K562 (cell line): ENCODE results near the gene SNX9. TPM values are rescaled to one million over a fixed set of nuclear protein-coding genes. Genes with fewer than 3 reads are reported as not detected.
A peak's percentile ranks its signal among the peaks of the same experiment; 100 is the strongest.

Experiments used
- FOXA1 ChIP-seq: fragments of 450-650 bp; IDR thresholded peaks from 2 replicates; pipeline ENCODE4 v1.6.1; 2016; ENCODE audit warnings: mild to moderate bottlenecking, borderline replicate concordance
- HDAC2 ChIP-seq: fragments of 450-650 bp; IDR thresholded peaks from 2 replicates; pipeline ENCODE4 v1.6.1; 2016; ENCODE audit warnings: mild to moderate bottlenecking
- HNRNPK ChIP-seq: fragments of 200-400 bp; formaldehyde crosslinking; IDR thresholded peaks from one replicate; pipeline ENCODE4 v1.6.1; 2018; ENCODE audit warnings: mild to moderate bottlenecking, low read depth, low read length; ENCODE audit not compliant: poor library complexity, severe bottlenecking
- KAT7 ChIP-seq: sonication (generic); formaldehyde crosslinking; IDR thresholded peaks from 2 replicates; pipeline ENCODE4 v1.8.0; 2022; ENCODE audit warnings: missing genetic modification reagents, mild to moderate bottlenecking, borderline replicate concordance
- NFE2L1 ChIP-seq: fragments of 450-650 bp; IDR thresholded peaks from 2 replicates; pipeline ENCODE4 v1.6.1; 2016; ENCODE audit warnings: missing genetic modification characterization, low read depth, mild to moderate bottlenecking, missing compliant biosample characterization, moderate library complexity, borderline replicate concordance
- NR1H2 ChIP-seq: sonication (generic); formaldehyde crosslinking; IDR thresholded peaks from 2 replicates; pipeline ENCODE4 v1.4.0; 2020; ENCODE audit warnings: mild to moderate bottlenecking, missing genetic modification reagents
- PRMT5 ChIP-seq: sonication (generic); formaldehyde crosslinking; IDR thresholded peaks from 2 replicates; pipeline ENCODE4 v1.5.0; 2020; ENCODE audit warnings: missing genetic modification reagents
- PTTG1 ChIP-seq: fragments of 450-650 bp; IDR thresholded peaks from 2 replicates; pipeline ENCODE4 v1.6.1; 2016; ENCODE audit warnings: low read depth, mild to moderate bottlenecking, missing genetic modification characterization, missing compliant biosample characterization
- RBM15 ChIP-seq: fragments of 200-400 bp; formaldehyde crosslinking; IDR thresholded peaks from 2 replicates; pipeline ENCODE4 v1.6.1; 2018; ENCODE audit warnings: mild to moderate bottlenecking, low read length, moderate library complexity; ENCODE audit not compliant: insufficient read depth
- RHOXF2B ChIP-seq: fragments of 250-450 bp; sonication (Bioruptor Pico); conservative IDR thresholded peaks from 2 replicates; pipeline ENCODE4 v1.5.1; 2021
- TGIF2 ChIP-seq: sonication (generic); formaldehyde crosslinking; IDR thresholded peaks from 2 replicates; pipeline ENCODE4 v1.8.1; 2022; ENCODE audit warnings: mild to moderate bottlenecking, missing genetic modification reagents, moderate library complexity
- XRCC4 ChIP-seq: IDR thresholded peaks from one replicate; pipeline ENCODE4 v1.6.1; 2011; ENCODE audit not compliant: insufficient read depth, insufficient read length; ENCODE audit errors: extremely low read depth
- ZNF165 ChIP-seq: fragments of 250-450 bp; sonication (Bioruptor Pico); IDR thresholded peaks from 2 replicates; pipeline ENCODE4 v1.4.0; 2020; ENCODE audit warnings: borderline replicate concordance
- ZNF311 ChIP-seq: fragments of 250-450 bp; sonication (Bioruptor Pico); IDR thresholded peaks from 2 replicates; pipeline ENCODE4 v1.4.0; 2020; ENCODE audit warnings: mild to moderate bottlenecking, moderate library complexity
- ZNF830 ChIP-seq: fragments of 250-450 bp; sonication (Bioruptor Pico); IDR thresholded peaks from 2 replicates; pipeline ENCODE4 v1.5.0; 2021; ENCODE audit warnings: mild to moderate bottlenecking
- polyA plus RNA-seq, 8 experiments: library from polyadenylated mRNA; depleted of rRNA in 4 of 8; stranded (reverse) in 5 of 8; unstranded in 3 of 8; fragments of >200 nt; fragmentation: Nextera tagmentation in 2 of 8; fragmentation: Illumina TruSeq in 1 of 8; extraction: Ambion mirVana in 2 of 8; extraction: Trizol in 1 of 8; gene quantifications; 2 replicates each; pipeline versions ENCODE4 v1.2.1 to v1.2.3, GENCODE V29; 2011 to 2014; ENCODE audit warnings: inconsistent platforms in 1 of 8, missing spikeins in 1 of 8
- total RNA-seq, 7 experiments: library from RNA; depleted of rRNA in 6 of 7; stranded (reverse); fragments of >200 nt in 6 of 7; fragmentation: Illumina TruSeq in 2 of 7; extraction: Trizol in 2 of 7; gene quantifications; 2 replicates each; pipeline versions ENCODE4 v1.2.1 to v1.2.3, GENCODE V29; 2011 to 2021; ENCODE audit warnings: low replicate concordance in 1 of 7
- TF ChIP-seq, protein P1 (sequence below): fragments of 450-650 bp; IDR thresholded peaks from 2 replicates; pipeline ENCODE4 v1.7.0; 2016; ENCODE audit warnings: borderline replicate concordance
- TF ChIP-seq, protein P2 (sequence below): sonication (generic); formaldehyde crosslinking; IDR thresholded peaks from 2 replicates; pipeline ENCODE4 v1.8.1; 2023; ENCODE audit warnings: mild to moderate bottlenecking, missing genetic modification reagents, moderate library complexity
- TF ChIP-seq, protein P3 (sequence below): fragments of 150-350 bp; conservative IDR thresholded peaks from 2 replicates; pipeline ENCODE4 v1.6.1; 2014; ENCODE audit warnings: low read length
- TF ChIP-seq, protein P4 (sequence below), 3 experiments: fragments of 200-800 bp in 1 of 3; sonication (Bioruptor generic) in 1 of 3; sonication (generic) in 1 of 3; formaldehyde crosslinking in 1 of 3; IDR thresholded peaks; 2 replicates each; pipeline versions ENCODE4 v1.6.1 to v1.8.0; 2016 to 2022; ENCODE audit warnings: mild to moderate bottlenecking in 2 of 3, missing compliant biosample characterization in 2 of 3, missing genetic modification characterization in 2 of 3, missing genetic modification reagents in 1 of 3
- TF ChIP-seq, protein P5 (sequence below): IDR thresholded peaks from 3 replicates; pipeline ENCODE4 v1.6.1; 2011; ENCODE audit warnings: borderline replicate concordance, mild to moderate bottlenecking; ENCODE audit not compliant: insufficient read length, insufficient read depth

Gene SNX9
- total and polyA plus RNA-seq, 9 of the 15 experiments (the other 6 are each of a cell fraction or from before 2014, with no cell fraction given), result 6.0 to 81.7 (median 57.1) TPM

DNA sequence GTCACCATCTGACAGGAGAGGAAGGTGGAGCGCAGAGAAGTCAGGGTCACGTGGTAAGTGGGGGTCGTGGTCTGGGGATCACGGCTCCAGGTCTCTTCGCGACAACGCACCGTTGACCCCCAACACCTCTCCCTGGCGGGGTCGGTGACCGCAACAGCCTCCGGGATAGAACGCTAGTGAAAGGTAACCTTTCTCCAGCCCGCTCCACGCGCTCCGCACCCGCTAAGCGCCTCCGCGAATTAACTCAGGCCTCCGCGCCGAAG is 158.0 kb downstream of the SNX9 start (continued):
- TF ChIP-seq, protein P1, sequence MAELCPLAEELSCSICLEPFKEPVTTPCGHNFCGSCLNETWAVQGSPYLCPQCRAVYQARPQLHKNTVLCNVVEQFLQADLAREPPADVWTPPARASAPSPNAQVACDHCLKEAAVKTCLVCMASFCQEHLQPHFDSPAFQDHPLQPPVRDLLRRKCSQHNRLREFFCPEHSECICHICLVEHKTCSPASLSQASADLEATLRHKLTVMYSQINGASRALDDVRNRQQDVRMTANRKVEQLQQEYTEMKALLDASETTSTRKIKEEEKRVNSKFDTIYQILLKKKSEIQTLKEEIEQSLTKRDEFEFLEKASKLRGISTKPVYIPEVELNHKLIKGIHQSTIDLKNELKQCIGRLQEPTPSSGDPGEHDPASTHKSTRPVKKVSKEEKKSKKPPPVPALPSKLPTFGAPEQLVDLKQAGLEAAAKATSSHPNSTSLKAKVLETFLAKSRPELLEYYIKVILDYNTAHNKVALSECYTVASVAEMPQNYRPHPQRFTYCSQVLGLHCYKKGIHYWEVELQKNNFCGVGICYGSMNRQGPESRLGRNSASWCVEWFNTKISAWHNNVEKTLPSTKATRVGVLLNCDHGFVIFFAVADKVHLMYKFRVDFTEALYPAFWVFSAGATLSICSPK, result peak; percentile 34; the same call in 1 of the 2 replicates
- TF ChIP-seq XRCC4, result no peak
- peak; percentile 26; the same call in 1 of the 2 replicates for TF ChIP-seq KAT7
- no peak for TF ChIP-seq RBM15
- TF ChIP-seq NR1H2 (CRISPR knock-in tag), result peak; percentile 78; the same call in 1 of the 2 replicates
- TF ChIP-seq ZNF165, result 0 out of 2 replicates have a peak, but pooled peaks have one; percentile 23
- no peak for TF ChIP-seq ZNF311 (CRISPR knock-in tag)
- TF ChIP-seq PRMT5 (CRISPR knock-in tag), result no peak
- TF ChIP-seq ZNF830 (CRISPR knock-in tag), result no peak
- TF ChIP-seq NFE2L1 (tag), result no peak
- TF ChIP-seq, protein P2, sequence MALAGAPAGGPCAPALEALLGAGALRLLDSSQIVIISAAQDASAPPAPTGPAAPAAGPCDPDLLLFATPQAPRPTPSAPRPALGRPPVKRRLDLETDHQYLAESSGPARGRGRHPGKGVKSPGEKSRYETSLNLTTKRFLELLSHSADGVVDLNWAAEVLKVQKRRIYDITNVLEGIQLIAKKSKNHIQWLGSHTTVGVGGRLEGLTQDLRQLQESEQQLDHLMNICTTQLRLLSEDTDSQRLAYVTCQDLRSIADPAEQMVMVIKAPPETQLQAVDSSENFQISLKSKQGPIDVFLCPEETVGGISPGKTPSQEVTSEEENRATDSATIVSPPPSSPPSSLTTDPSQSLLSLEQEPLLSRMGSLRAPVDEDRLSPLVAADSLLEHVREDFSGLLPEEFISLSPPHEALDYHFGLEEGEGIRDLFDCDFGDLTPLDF (CRISPR knock-in tag), result no peak; the same call in 1 of the 2 replicates
- TF ChIP-seq, protein P3, sequence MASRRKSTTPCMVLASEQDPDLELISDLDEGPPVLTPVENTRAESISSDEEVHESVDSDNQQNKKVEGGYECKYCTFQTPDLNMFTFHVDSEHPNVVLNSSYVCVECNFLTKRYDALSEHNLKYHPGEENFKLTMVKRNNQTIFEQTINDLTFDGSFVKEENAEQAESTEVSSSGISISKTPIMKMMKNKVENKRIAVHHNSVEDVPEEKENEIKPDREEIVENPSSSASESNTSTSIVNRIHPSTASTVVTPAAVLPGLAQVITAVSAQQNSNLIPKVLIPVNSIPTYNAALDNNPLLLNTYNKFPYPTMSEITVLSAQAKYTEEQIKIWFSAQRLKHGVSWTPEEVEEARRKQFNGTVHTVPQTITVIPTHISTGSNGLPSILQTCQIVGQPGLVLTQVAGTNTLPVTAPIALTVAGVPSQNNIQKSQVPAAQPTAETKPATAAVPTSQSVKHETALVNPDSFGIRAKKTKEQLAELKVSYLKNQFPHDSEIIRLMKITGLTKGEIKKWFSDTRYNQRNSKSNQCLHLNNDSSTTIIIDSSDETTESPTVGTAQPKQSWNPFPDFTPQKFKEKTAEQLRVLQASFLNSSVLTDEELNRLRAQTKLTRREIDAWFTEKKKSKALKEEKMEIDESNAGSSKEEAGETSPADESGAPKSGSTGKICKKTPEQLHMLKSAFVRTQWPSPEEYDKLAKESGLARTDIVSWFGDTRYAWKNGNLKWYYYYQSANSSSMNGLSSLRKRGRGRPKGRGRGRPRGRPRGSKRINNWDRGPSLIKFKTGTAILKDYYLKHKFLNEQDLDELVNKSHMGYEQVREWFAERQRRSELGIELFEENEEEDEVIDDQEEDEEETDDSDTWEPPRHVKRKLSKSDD, result no peak
- TF ChIP-seq, protein P4, sequence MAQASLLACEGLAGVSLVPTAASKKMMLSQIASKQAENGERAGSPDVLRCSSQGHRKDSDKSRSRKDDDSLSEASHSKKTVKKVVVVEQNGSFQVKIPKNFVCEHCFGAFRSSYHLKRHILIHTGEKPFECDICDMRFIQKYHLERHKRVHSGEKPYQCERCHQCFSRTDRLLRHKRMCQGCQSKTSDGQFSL (CRISPR knock-in tag; IDR thresholded peaks at IDR 0.05), result no peak
- TF ChIP-seq, protein P4 (tag; IDR thresholded peaks at IDR 0.05), result no peak
- no peak for TF ChIP-seq FOXA1
- no peak for TF ChIP-seq HNRNPK
- no peak for TF ChIP-seq TGIF2 (CRISPR knock-in tag)
- peak; percentile 86 for TF ChIP-seq HDAC2
- no peak for TF ChIP-seq PTTG1 (tag)
- TF ChIP-seq, protein P5, sequence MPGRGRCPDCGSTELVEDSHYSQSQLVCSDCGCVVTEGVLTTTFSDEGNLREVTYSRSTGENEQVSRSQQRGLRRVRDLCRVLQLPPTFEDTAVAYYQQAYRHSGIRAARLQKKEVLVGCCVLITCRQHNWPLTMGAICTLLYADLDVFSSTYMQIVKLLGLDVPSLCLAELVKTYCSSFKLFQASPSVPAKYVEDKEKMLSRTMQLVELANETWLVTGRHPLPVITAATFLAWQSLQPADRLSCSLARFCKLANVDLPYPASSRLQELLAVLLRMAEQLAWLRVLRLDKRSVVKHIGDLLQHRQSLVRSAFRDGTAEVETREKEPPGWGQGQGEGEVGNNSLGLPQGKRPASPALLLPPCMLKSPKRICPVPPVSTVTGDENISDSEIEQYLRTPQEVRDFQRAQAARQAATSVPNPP, result no peak
- TF ChIP-seq RHOXF2B, result no peak
